ENCODE data around the gene FAM98B.

FAM98B gene

DNA sequence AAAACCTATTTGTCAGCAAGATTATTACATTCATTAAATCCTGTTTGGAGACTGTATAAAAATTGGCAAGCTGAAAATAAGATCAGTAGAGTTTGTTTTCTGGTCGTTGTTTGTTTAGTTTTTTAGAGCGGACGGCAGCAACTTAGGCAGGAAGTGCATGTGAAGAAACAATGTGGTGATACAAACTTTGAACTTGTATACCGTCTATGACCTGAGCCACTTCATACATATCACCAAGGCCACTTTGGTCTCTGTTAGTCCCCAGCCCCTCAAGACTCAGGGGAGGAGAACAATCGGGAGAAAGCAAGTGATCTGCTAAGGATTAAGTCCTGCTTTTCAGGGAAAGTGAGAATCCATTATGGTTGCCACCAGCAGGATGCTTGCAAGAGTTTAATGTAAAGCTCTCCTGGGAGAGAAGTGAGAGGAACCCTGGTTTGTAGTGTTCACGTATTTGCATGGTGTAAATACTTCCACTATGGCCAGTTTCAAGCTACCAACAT, 79.5 kb downstream of the FAM98B start:
- no peak overlapping the region for H3K4me3 ChIP-seq (ENCODE audit: low read depth, low read length)
- DNase-seq (ENCODE audit: low read depth) = no peak
- TF ChIP-seq, protein P1, sequence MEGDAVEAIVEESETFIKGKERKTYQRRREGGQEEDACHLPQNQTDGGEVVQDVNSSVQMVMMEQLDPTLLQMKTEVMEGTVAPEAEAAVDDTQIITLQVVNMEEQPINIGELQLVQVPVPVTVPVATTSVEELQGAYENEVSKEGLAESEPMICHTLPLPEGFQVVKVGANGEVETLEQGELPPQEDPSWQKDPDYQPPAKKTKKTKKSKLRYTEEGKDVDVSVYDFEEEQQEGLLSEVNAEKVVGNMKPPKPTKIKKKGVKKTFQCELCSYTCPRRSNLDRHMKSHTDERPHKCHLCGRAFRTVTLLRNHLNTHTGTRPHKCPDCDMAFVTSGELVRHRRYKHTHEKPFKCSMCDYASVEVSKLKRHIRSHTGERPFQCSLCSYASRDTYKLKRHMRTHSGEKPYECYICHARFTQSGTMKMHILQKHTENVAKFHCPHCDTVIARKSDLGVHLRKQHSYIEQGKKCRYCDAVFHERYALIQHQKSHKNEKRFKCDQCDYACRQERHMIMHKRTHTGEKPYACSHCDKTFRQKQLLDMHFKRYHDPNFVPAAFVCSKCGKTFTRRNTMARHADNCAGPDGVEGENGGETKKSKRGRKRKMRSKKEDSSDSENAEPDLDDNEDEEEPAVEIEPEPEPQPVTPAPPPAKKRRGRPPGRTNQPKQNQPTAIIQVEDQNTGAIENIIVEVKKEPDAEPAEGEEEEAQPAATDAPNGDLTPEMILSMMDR (IDR thresholded peaks at IDR 0.05; ENCODE audit: insufficient read depth, low read depth, low read length, missing control alignments) = no peak

DNA sequence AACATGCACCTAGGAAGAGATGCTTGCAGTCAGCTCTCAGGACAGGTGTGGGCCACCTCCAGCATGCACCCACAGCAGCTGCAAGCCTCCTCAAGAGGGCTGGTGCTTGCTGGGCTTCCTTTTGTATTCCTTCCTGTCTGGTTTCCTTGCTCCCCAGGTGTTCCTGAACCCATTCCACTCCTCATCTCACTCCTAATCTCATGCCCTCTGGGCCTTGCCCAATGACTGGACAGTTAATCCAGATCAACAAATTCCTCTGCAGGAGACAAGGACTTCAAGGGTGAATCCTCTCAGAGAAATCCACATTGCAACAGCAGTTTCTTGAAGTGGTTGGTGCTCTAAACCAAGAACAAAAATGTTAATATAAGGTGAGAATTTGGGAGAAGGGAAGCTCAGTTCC, 80.0 kb downstream of the FAM98B start:
- H3K4me3 ChIP-seq (ENCODE audit: low read depth, low read length) = no peak overlapping the region
- TF ChIP-seq, protein P1 (IDR thresholded peaks at IDR 0.05; ENCODE audit: insufficient read depth, low read depth, low read length, missing control alignments) = no peak
- no peak for DNase-seq (ENCODE audit: low read depth)

DNA sequence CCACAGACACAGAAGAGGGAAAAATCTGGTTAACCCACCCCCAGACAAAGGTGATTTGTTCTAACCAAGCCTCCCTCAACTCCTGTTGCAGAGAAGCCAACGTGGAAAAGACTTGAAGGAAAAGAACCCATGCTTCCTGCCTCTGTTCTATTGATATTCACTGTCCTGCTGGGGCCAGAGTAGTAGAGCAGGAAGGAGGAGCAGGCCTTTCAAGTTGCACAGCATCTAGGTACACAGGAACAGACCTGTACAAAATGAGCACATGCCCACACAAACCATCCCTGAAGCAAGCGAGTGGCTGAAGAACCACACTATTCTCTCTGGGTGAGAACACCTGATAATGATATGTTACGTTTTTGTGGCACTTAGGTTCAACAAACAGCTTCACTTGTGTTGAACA, 80.8 kb downstream of the FAM98B start:
- no peak for DNase-seq (ENCODE audit: low read depth)
- TF ChIP-seq, protein P1 (IDR thresholded peaks at IDR 0.05; ENCODE audit: insufficient read depth, low read depth, low read length, missing control alignments) = no peak
- H3K4me3 ChIP-seq (ENCODE audit: low read depth, low read length) = no peak overlapping the region

DNA sequence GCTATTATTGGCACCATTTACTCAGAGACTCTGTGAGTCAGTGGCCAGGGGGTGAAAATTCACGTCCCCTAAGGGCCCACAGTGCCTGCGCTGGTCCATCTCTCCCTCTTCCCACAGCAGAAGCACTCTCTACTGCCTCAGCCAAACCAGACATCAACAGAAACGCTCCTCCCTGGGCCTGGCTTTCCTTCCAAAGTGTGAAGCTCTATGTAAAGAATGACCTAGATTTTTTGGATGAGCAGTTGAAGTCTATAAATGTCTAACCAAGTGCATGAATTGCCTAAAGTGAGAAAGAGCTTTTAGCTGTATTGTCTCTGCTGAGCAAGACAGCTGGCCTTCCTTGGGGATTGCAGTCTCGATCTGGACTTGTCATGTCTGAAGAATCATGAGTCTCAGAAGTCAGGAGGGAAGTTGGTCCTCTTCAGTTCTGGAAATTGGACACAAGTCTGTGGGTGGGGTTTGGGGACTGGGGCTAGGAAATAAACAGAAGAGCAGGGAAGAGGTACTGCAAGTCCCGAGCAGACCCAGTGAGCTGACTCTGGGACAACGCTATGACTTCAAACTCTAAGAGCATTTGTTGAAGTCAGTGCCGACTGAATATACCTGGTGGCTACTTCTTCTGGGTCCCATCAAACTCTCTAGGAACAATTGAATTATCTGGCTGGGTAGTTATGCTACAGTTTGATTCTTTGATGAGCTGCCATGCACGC, 81.7 kb downstream of the FAM98B start:
- H3K4me3 ChIP-seq (ENCODE audit: low read depth, low read length) = no peak overlapping the region
- TF ChIP-seq, protein P1 (IDR thresholded peaks at IDR 0.05; ENCODE audit: insufficient read depth, low read depth, low read length, missing control alignments) = no peak

DNA sequence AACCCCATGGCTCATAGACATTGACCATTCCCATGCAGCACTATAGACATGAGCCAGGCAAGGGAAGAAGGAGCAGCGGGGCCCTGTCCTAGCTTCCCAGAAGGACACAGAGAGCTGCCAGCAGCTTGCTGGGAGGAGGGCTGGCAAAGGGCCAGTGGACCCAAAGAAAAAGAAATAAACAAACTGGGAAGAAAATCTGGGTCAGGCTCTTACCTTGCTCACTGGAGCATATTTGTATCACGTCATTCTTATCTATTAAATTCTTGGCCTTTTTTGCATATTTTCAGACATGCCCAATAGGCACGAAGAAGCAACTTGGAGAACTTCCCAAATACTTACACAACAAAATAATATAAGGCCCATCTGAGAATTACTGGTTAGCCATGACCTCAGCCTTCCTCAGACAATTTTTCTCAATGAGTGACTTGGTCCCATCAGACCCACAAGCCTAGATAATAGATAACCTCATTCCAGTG, 82.3 kb downstream of the FAM98B start:
- no peak for DNase-seq (ENCODE audit: low read depth)
- TF ChIP-seq, protein P1 (IDR thresholded peaks at IDR 0.05; ENCODE audit: insufficient read depth, low read depth, low read length, missing control alignments) = no peak
- H3K4me3 ChIP-seq (ENCODE audit: low read depth, low read length) = no peak overlapping the region

More for the DNA sequence above, 81.7 kb downstream of the FAM98B start:
- no peak for DNase-seq (ENCODE audit: low read depth)
